LNCAP (cell line): ENCODE measurements around the gene ZNF236.

Experiments
- CTCF ChIP-seq: fragments of 450-650 bp; IDR thresholded peaks from 2 replicates; pipeline ENCODE4 v1.5.1; 2017; ENCODE audit warnings: mild to moderate bottlenecking

Gene ZNF236

GRCh38 chr18:76993573-76993972 is 171.2 kb downstream of the ZNF236 start:
- TF ChIP-seq CTCF = no peak

GRCh38 chr18:76994086-76994654 is 171.8 kb downstream of the ZNF236 start:
- no peak for TF ChIP-seq CTCF

DNA sequence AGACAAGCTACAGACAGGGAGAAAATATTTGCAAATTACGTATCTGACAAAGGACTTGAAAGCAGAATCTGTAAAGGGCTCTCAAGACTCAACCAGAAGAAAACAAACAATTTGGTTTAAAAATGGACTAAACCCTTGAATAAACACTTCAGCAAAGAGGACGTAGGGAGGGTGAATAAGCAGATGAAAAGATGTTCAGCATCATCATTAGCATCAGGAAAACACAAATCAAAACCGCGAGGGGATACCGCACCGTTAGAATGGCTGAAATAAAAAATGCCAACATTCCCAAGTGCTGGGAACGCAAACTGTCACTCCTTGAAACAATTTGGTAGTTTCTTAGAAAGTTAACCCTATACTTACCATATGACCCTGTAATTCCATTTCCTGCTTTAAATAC is 173.5 kb downstream of the ZNF236 start:
- no peak for TF ChIP-seq CTCF

- TF ChIP-seq CTCF = no peak
Observed at GRCh38 chr18:76996429-76996828, 174.1 kb downstream of the ZNF236 start.

GRCh38 chr18:76997951-76998808 is 175.8 kb downstream of the ZNF236 start:
- TF ChIP-seq CTCF = no peak

GRCh38 chr18:76999077-76999476 is 176.7 kb downstream of the ZNF236 start:
- TF ChIP-seq CTCF = no peak

GRCh38 chr18:77000527-77000926 is 178.2 kb downstream of the ZNF236 start:
- TF ChIP-seq CTCF = peak; percentile 99
